GM12891 (cell line): Measurements from ENCODE around the gene PDZD7.

ENCODE experiments used
- POLR2A ChIP-seq: IDR thresholded peaks from 2 replicates; pipeline ENCODE4 v1.6.1; 2011; ENCODE audit warnings: low read depth, low read length, control low read depth
- POLR2AphosphoS5 ChIP-seq: IDR thresholded peaks from 2 replicates; pipeline ENCODE4 v1.6.1; 2011; ENCODE audit warnings: low read depth, low read length, control low read depth
- POU2F2 ChIP-seq: IDR thresholded peaks from 2 replicates; pipeline ENCODE4 v1.6.1; 2011; ENCODE audit warnings: low read depth, mild to moderate bottlenecking, control low read depth, low read length, moderate library complexity
- SPI1 ChIP-seq: IDR thresholded peaks from 2 replicates; pipeline ENCODE4 v1.6.1; 2011; ENCODE audit warnings: low read depth, low read length, control low read depth
- TAF1 ChIP-seq: IDR thresholded peaks from 2 replicates; pipeline ENCODE4 v1.6.1; 2011; ENCODE audit warnings: low read depth, low read length, control low read depth

DNA sequence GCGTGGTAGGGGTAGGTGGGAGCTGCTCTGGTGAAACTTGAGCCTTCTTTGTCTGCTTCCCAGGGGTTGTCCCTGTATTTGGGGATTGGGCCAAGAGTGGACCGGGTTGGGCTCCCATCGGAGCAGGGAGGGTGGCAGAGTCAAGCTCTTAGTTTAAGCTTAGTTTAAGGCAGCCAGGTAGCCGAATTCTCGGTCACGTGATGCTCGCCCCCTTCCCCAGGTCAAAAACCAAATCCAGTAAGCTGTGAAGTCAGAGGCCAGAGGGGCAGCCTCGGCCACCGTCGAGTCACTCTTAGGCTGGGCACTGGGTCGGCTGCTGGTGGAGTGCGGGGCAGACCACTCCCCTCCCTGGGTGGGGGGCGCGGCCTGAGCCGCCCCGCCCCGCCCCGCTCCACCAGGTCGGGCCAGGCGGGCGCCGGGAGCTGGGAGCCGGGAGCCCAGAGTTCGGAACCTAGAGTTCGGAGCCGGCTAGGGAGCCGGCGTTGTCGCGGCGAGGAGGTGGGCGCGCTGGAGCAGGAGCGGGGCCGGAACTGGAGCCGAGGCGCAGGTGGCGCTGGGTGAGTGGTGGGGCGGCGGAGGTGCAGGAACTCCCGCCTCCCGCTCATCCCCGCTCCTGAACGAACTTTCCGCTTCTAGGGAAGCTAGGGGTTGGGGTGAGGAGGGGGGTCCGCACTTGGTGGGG is 34.1 kb downstream of the PDZD7 start:
- peak; percentile 11; the same call in 1 of the 2 replicates for TF ChIP-seq TAF1
- TF ChIP-seq POLR2AphosphoS5, result no peak
- no peak; the same call in 1 of the 2 replicates for TF ChIP-seq POLR2A
- TF ChIP-seq SPI1, result no peak
- TF ChIP-seq POU2F2, result no peak
